NCI-H524 (cell line): ENCODE data around the gene NRXN3.

Experiments
- DNase-seq, 2 experiments: peaks; one replicate each; lab custom pipeline; 2025; lab: John Stamatoyannopoulos, UW

NRXN3 gene

GRCh38 chr14:79137045-79137430, 966.9 kb downstream of the NRXN3 start:
- DNase-seq = peak; percentile 23 to 77

DNA sequence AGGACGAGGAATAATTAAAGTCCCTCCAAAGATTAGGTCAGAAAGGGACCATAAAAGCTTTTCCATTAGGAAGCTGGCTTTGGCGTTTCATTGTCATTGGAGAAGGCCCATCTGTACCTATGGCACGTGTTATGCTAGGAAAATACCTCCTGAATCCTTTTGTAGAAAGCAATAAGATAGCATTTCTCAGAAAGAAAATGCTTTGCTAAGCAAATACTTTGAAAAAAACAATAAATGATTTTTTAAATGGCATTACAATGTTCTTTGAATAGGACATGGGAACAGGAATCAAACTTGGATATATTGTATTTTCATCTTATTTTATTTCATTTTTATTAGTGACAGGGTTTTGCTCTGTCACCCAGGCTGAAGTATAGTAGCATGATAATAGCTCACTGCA, 967.7 kb downstream of the NRXN3 start:
- DNase-seq = no peak

- DNase-seq = no peak
These were observed 974.7 kb downstream of the NRXN3 start for GRCh38 chr14:79144896-79145295.

- no peak for DNase-seq
These were observed 980.1 kb downstream of the NRXN3 start for GRCh38 chr14:79150226-79150625.

DNA sequence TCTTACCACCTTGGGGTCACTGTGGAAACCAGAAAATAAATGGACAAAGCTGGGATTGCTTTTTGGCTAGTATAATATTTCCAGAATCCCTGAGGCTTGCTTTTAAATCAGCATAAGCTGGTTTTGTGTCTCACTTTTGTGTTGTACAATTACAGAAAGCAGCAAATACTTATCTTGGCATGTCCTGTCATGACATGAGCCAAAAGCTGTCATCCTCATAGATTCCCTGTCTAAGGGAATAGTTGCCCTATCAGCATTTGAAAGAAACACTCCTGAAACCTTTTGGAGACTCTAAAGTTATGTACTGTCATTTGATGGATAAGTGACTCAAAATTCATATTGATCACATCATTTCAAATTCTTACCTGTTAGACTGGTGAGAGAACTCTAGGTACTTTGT, 987.2 kb downstream of the NRXN3 start:
- no peak for DNase-seq

GRCh38 chr14:79161571-79161970, 991.4 kb downstream of the NRXN3 start:
- DNase-seq = no peak

GRCh38 chr14:79162833-79163232, 992.7 kb downstream of the NRXN3 start:
- no peak for DNase-seq

DNA sequence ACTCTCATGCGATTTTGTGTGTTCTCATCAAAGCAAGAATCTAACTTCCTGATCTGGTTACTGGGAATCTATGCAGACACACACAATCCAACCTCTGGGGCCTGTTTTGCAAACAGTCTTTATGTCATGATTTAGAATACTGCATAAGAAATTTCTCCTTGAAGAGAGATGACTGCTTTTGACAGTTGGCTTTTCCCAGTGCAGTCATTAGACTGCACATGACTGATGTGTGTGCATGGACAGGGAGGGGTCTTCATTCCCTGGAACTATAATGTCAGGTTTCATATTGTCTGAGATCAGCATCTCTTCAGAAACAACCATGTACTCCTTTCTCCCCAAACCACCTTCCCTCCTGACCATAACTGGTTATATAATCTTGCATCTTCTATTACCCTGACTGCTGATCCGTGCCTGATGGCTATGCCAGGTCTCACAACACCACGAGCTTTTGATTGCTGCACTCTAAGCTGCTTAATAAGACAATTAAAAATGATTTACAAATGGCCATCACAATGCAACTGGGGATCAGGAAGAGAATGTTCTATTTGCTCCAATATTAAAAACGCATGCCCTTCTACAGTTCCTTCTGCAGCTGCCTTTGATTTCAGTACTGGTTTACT, 995.4 kb downstream of the NRXN3 start:
- peak; percentile 49 to 73 for DNase-seq

- DNase-seq = no peak
These were observed 996.0 kb downstream of the NRXN3 start for GRCh38 chr14:79166171-79166570.

GRCh38 chr14:79167957-79168356, 997.8 kb downstream of the NRXN3 start:
- DNase-seq = no peak

- DNase-seq = no peak
These were observed 1005.5 kb downstream of the NRXN3 start for GRCh38 chr14:79175671-79176070.

DNA sequence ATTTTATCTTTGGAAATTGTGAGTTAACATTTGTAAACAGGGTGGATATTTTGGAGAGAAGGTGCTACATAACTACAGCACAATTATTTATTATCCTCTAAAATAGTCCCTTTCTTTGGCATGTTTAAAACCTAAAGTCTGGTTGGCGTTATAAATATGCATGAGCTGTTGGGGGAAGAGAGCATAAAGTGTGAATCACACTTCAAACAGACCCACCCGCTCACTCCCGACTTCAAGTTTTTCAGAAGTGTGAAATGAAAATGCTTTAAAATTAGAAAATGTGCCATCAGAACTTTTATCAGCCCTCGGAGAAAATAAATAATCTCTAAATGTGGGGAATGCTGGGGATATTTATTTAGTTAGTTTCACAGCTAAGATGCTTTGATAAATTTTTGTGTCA, 1006.9 kb downstream of the NRXN3 start:
- no peak for DNase-seq

DNA sequence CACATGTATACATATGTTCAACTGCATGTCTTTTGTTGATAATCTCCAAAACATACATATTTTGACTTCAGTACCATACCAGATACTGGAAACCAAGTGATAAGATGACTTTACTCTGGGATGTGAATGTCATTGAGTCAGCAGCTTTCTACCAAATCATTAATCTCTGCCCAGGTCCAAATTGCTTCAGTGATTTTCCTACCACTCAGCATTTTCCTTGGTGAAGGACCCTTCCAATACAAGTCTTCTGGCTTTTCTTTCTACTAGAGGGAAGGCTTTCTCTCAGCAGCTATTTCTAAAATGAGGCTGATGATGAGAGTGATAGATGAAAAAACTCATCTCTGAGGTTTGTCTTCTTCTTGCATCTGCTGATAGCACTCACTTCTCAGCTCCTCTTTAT, 1008.5 kb downstream of the NRXN3 start:
- DNase-seq = no peak

GRCh38 chr14:79179985-79180384, 1009.8 kb downstream of the NRXN3 start:
- no peak for DNase-seq

DNA sequence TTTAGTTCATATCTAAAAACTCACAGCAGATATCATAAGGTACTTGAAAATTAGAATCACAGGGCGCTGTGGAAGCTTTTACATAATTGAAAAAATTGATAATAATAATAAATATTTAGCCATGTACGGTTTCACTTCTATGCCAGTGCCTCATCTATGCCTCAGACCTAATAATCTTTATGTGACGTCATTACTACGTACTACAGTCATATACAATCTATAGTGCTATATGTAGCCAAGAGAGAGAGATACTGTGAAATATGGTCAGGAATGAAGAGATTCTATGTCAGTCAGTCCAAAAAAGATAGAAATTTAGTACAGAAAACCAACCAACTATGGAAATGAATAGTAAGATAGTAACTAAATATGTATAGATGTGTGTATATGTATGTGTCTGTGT, 1010.5 kb downstream of the NRXN3 start:
- no peak for DNase-seq

DNA sequence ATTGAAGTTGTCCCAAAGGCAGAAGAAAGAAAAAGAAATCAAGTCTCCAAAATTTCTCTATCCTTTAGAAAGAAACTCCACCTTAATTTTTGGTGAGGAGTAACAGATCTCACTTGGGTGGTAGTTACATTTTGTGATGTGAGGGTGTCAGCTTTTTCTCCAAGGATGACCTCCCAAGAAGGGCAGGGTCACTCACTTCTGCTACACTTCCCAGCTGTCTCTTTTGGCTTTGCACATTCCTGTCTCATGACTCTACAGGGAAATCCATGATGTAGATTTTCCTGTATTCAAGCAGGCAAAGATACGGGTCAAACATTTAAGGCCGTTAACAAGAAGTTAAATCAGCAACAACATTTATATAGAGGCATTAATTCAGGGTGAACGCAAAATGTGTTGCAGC, 1016.4 kb downstream of the NRXN3 start:
- no peak for DNase-seq

DNA sequence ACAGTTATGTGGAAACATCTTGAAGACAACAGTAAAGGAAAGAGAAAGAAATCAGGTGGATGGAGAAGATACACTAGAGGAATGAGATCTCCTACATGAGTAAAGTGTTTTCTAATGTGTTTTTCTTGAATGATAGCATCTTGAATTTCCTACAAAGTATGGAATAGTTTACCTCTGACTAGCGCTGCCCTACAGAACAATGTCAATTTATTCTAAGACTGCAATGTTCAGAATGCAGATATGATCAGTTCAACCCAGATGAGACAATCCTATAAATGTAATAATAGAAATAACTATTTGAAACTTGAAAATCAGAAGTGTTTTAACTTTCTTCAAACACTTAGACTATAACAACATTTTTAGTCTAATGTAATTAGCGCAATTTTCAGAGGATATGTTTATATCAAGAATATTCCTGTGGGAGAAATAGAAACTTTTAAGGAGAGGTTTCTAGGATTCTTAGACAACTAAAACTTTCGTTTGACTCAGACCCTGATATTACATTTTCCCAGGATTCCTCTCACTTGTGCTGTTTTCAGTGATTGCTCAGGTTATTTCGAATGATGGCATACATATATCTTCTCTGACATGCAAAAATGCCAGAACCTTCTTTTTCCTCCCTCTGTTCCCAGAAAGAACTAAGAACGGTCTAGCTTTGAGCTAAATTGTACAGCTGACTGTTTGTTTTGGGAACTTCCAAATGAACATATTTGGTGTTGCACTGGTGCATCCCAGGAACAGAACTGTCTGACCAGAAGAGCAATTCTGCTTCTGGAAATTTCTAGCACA, 1023.7 kb downstream of the NRXN3 start:
- no peak for DNase-seq

GRCh38 chr14:79196216-79196615, 1026.0 kb downstream of the NRXN3 start:
- no peak for DNase-seq

DNA sequence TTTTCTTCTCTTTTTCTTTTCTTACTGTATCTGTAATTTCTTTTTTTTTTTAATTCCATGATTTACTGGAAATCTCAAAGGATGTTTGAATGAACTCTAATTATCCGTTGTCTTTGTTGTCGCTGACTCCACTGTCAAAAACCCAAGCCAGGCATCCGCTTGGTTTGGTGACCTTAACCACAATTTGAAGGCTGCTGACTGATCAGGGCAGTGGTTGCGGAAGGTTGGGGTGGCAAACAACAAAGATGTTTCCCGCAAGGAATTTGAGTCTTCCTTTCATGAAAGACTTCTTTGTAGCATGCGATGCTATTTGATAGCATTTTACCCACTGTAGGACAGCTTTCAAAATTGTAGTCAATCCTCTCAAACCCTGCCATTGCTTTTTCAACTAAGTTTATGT, 1027.3 kb downstream of the NRXN3 start:
- no peak for DNase-seq

DNA sequence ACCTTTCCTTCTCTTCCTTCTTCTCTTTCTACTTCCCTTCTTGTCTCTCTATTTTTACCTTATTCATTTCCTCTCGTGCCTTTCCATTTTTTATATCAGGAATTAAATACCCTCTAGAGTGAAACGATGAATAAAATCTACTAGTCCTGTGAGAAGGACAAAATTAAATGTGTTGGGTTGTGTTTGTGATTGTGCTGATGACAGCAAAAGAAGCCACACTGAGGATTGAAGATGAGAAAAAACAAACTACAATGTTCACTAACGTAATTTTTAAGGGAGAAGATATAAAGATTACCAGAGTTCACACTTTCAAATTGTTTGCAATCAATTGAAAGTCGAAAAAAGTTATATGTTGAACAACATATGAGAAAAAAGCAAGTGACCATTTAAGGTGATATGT, 1029.0 kb downstream of the NRXN3 start:
- DNase-seq = no peak

- no peak for DNase-seq
These were observed 1031.5 kb downstream of the NRXN3 start for GRCh38 chr14:79201564-79202207.

DNA sequence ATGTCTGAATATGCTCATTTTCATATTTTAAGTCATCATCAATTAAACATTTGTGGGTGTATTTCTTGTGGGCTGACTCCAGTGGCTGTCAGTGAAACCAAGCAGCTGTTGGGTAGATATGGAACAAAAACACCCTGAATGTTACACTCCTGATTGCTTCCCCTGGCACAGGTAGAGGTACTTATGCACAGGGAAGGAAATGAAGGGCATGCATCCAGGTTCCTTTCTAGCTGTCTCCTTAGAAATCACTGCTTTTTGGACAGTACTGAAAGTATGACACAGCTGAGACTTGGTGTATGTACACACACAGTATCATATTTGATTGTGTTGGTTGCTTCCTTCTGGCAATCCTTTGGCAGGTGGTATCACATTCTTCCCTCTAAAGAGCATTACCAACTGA, 1034.4 kb downstream of the NRXN3 start:
- no peak for DNase-seq

GRCh38 chr14:79209418-79209817, 1039.2 kb downstream of the NRXN3 start:
- no peak for DNase-seq
